ENCODE results near the gene RPL29. TPM values are rescaled to one million over a fixed set of nuclear protein-coding genes. Genes with fewer than 3 reads are reported as not detected.
A peak's percentile ranks its signal among the peaks of the same experiment; 100 is the strongest.
"Not testable (repeated sequence)": the region's sequence is repeated elsewhere in the genome, so short reads cannot be mapped to it uniquely, and the experiment has no call there.

The RPL29 gene
- total RNA-seq, 1 donor from 2014 or later: 1,237 TPM

GRCh38 chr3:51997935-51998596 lies 2.4 kb upstream of the RPL29 start:
- no peak for DNase-seq (ENCODE audit: low spot score in 2 of 2, unreplicated experiment in 2 of 2)
- TF ChIP-seq, protein P1, sequence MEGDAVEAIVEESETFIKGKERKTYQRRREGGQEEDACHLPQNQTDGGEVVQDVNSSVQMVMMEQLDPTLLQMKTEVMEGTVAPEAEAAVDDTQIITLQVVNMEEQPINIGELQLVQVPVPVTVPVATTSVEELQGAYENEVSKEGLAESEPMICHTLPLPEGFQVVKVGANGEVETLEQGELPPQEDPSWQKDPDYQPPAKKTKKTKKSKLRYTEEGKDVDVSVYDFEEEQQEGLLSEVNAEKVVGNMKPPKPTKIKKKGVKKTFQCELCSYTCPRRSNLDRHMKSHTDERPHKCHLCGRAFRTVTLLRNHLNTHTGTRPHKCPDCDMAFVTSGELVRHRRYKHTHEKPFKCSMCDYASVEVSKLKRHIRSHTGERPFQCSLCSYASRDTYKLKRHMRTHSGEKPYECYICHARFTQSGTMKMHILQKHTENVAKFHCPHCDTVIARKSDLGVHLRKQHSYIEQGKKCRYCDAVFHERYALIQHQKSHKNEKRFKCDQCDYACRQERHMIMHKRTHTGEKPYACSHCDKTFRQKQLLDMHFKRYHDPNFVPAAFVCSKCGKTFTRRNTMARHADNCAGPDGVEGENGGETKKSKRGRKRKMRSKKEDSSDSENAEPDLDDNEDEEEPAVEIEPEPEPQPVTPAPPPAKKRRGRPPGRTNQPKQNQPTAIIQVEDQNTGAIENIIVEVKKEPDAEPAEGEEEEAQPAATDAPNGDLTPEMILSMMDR (IDR thresholded peaks at IDR 0.05; ENCODE audit: unreplicated experiment): no peak
- no peak overlapping the region for H3K4me3 Mint-ChIP-seq
- H3K36me3 Mint-ChIP-seq: peaks cover 11% of the 10 kb centered on the region
- H3K4me1 Mint-ChIP-seq: peaks cover 27% of the 10 kb centered on the region
- H3K27me3 Mint-ChIP-seq (ENCODE audit: low read depth): peaks cover 1% of the 10 kb centered on the region
- peak overlapping the region; percentile 63 for H3K27ac Mint-ChIP-seq
- H3K9me3 Mint-ChIP-seq: no peaks in the 10 kb centered on the region

GRCh38 chr3:51997172-51997571 lies 1.5 kb upstream of the RPL29 start:
- peaks cover 27% of the 10 kb centered on the region for H3K4me1 Mint-ChIP-seq
- no peaks in the 10 kb centered on the region for H3K27me3 Mint-ChIP-seq (ENCODE audit: low read depth)
- peaks cover 14% of the 10 kb centered on the region for H3K36me3 Mint-ChIP-seq
- DNase-seq (ENCODE audit: low spot score in 2 of 2, unreplicated experiment in 2 of 2): no peak
- no peak overlapping the region for H3K27ac Mint-ChIP-seq
- no peak overlapping the region for H3K4me3 Mint-ChIP-seq
- H3K9me3 Mint-ChIP-seq: no peaks in the 10 kb centered on the region
- TF ChIP-seq, protein P1 (IDR thresholded peaks at IDR 0.05; ENCODE audit: unreplicated experiment): no peak

DNA sequence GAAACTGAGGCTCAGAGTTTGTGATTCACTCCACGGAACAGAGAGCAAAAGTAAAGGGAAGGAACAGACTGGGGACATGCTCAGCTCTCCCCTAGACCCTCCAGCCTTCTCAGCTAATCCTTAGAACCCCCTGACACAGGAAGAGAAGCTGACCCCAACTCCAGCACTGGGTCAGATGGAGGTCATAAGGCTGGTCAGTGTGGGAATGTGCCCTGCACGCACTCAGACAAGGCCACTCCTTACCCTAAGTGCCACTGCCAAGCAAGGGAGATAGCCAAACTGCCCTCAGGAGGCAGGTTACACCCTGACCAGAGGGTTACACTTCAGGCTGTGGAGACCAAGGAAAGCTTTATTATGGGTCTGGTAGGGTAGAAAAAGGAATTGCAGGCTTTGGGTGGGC lies 1.2 kb downstream of the RPL29 start:
- TF ChIP-seq, protein P1 (IDR thresholded peaks at IDR 0.05; ENCODE audit: unreplicated experiment): no peak
- no peak for DNase-seq (ENCODE audit: low spot score in 2 of 2, unreplicated experiment in 2 of 2)
- peaks cover 25% of the 10 kb centered on the region for H3K4me1 Mint-ChIP-seq
- no peaks in the 10 kb centered on the region for H3K27me3 Mint-ChIP-seq (ENCODE audit: low read depth)
- H3K27ac Mint-ChIP-seq: peak overlapping the region; percentile 100
- peaks cover 18% of the 10 kb centered on the region for H3K36me3 Mint-ChIP-seq
- H3K9me3 Mint-ChIP-seq: no peaks in the 10 kb centered on the region
- H3K4me3 Mint-ChIP-seq: peak overlapping the region; percentile 99

- H3K4me1 Mint-ChIP-seq: peaks cover 25% of the 10 kb centered on the region
- DNase-seq (ENCODE audit: low spot score in 2 of 2, unreplicated experiment in 2 of 2); H3K9me3 Mint-ChIP-seq; H3K27me3 Mint-ChIP-seq (ENCODE audit: low read depth): not testable (repeated sequence)
- H3K4me3 Mint-ChIP-seq: peak overlapping the region; percentile 99
- peaks cover 18% of the 10 kb centered on the region for H3K36me3 Mint-ChIP-seq
- peak overlapping the region; percentile 47 for H3K27ac Mint-ChIP-seq
Measured at GRCh38 chr3:51993657-51994056, 2.0 kb downstream of the RPL29 start.

DNA sequence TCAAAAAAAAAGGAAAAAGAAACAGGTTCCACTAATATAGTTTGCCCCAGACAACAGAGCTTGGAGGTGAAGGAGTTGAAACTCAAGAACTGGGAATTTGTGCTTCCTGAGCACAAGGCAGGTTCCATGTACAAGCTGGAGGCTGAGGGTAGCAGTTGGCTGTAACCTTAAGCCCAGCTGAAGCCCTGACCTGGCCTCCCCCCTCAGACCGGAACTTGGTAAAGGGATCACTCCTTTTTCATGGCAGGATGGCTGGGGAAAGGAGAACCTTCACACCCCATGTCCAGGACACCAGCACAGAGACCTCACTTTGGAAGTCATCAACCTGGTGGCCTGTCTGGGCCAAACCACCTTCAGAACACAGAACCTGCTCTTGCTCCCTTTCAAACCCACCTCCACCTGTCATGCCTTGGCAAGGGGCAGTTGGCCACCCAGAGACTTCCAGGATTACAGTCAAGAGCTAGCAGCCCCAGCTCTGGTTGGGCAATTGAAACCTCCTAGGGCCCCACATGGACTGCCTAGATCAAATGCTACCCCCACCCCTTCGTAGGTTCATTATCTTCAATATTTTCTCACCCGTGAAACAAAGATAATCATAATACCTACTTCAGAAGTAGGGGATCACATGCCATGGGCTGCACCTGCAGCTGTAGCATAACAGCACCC lies 3.5 kb downstream of the RPL29 start:
- Mint-ChIP-seq H3K36me3 (peaks cover 18% of the 10 kb centered on the region), H3K9me3 (no peaks in the 10 kb centered on the region), H3K4me1 (peaks cover 21% of the 10 kb centered on the region), H3K27me3 (ENCODE audit: low read depth) (no peaks in the 10 kb centered on the region), H3K4me3 (no peak overlapping the region), H3K27ac (no peak overlapping the region)
- TF ChIP-seq, protein P1 (IDR thresholded peaks at IDR 0.05; ENCODE audit: unreplicated experiment): no peak
- DNase-seq (ENCODE audit: low spot score in 2 of 2, unreplicated experiment in 2 of 2): no peak

DNA sequence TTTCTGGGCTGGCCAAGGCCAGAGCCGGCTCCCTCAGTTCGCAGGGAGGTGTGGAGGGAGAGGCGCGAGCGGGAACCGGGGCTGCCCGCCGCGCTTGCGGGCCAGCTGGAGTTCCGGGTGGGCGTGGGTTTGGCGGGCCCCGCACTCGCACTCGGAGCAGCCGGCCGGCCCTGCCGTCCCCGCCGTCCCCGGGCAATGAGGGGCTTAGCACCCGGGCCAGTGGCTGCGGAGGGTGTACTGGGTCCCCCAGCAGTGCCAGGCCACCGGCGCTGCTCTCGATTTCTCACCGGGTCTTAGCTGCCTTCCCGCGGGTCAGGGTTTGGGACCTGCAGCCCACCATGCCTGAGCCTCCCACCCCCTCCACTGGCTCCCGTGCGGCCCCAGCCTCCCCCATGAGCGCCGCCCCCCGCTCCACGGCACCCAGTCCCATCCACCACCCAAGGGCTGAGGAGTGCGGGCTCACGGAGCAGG lies 5.2 kb downstream of the RPL29 start:
- not testable (repeated sequence) for H3K27ac Mint-ChIP-seq; H3K9me3 Mint-ChIP-seq; H3K4me3 Mint-ChIP-seq; DNase-seq (ENCODE audit: low spot score in 2 of 2, unreplicated experiment in 2 of 2); H3K27me3 Mint-ChIP-seq (ENCODE audit: low read depth)
- Mint-ChIP-seq H3K4me1 (peaks cover 18% of the 10 kb centered on the region), H3K36me3 (peaks cover 18% of the 10 kb centered on the region)

Measured in mesothelial cell of epicardium (in vitro differentiated cells).